A549 (cell line): ENCODE measurements around the gene SLC16A13. TPM values are rescaled to one million over a fixed set of nuclear protein-coding genes. Genes with fewer than 3 reads are reported as not detected.
A peak's percentile ranks its signal among the peaks of the same experiment; 100 is the strongest.
"Not testable (repeated sequence)": the region's sequence is repeated elsewhere in the genome, so short reads cannot be mapped to it uniquely, and the experiment has no call there.

Experiments
- ATAC-seq, 2 experiments: fragments of 200-7000 bp in 1 of 2; fragments of >200 bp in 1 of 2; cut with Nextera tagmentation in 1 of 2; cut with Tn5 transposase in 1 of 2; 3 replicates each; pipeline versions ENCODE4 v1.8.0 to v1.9.1; 2018 to 2020; ENCODE audit warnings: mild to moderate bottlenecking in 1 of 2, moderate library complexity in 1 of 2
- CTCF ChIA-PET: fragments of 300-600 bp; sonication (Branson Sonifier 250); formaldehyde crosslinking; extraction: SDS; loops from one replicate; lab custom pipeline; 2021; ENCODE audit warnings: antibody characterized with exemption, inconsistent platforms; lab: Yijun Ruan, JAX
- POLR2A ChIA-PET: fragments of 350-600 bp; formaldehyde crosslinking; extraction: SDS; loops from one replicate; lab custom pipeline; 2021; ENCODE audit warnings: antibody characterized with exemption, inconsistent platforms; lab: Yijun Ruan, JAX
- DNase-seq, 2 experiments: peaks; one replicate each; pipeline versions ENCODE4 v3.0.0 to v3.0.0-alpha.2; 2011 to 2016; ENCODE audit warnings: low read depth in 1 of 2, low spot score in 1 of 2
- FAIRE-seq: peaks from 2 replicates; lab custom pipeline; 2011; peaks lifted over from hg19 to GRCh38; lab: Jason Lieb, UNC
- H3K27ac ChIP-seq, 2 experiments: fragments of >200 bp; sonication (Bioruptor Twin); formaldehyde crosslinking; 3 replicates each; pipeline ENCODE4 v1.5.1; 2016 to 2017
- H3K4me1 ChIP-seq: fragments of >200 bp; sonication (Bioruptor Twin); formaldehyde crosslinking; 3 replicates; pipeline ENCODE4 v1.6.1; 2016
- H3K4me2 ChIP-seq: fragments of >200 bp; sonication (Bioruptor Twin); formaldehyde crosslinking; 3 replicates; pipeline ENCODE4 v1.6.1; 2016
- H3K4me3 ChIP-seq: fragments of >200 bp; sonication (Bioruptor Twin); formaldehyde crosslinking; 3 replicates; pipeline ENCODE4 v1.5.1; 2016
- H3K9me3 ChIP-seq: fragments of >200 bp; sonication (Bioruptor Twin); formaldehyde crosslinking; 3 replicates; pipeline ENCODE4 v1.6.1; 2016
- CEBPB ChIP-seq, 2 experiments: fragments of >200 bp in 1 of 2; sonication (Bioruptor Twin) in 1 of 2; formaldehyde crosslinking in 1 of 2; IDR thresholded peaks; 2 replicates each; pipeline ENCODE4 v1.6.1; 2012 to 2016
- JUN ChIP-seq, 2 experiments: fragments of >200 bp; sonication (Bioruptor Twin); formaldehyde crosslinking; IDR thresholded peaks; 2 replicates in 1 of 2; 3 replicates in 1 of 2; pipeline ENCODE4 v1.6.1; 2016 to 2017
- JUNB ChIP-seq: fragments of >200 bp; sonication (Bioruptor Twin); formaldehyde crosslinking; IDR thresholded peaks from 2 replicates; pipeline ENCODE4 v1.6.1; 2016
- MYC ChIP-seq: IDR thresholded peaks from 2 replicates; pipeline ENCODE4 v1.6.1; 2012; ENCODE audit warnings: mild to moderate bottlenecking, inconsistent platforms, low read length, improper control_type of control experiment, borderline replicate concordance
- NPAS2 ChIP-seq: fragments of 250-450 bp; sonication (Bioruptor Pico); IDR thresholded peaks from 2 replicates; pipeline ENCODE4 v1.8.0; 2022; ENCODE audit warnings: mild to moderate bottlenecking, moderate library complexity, borderline replicate concordance
- PBX3 ChIP-seq: IDR thresholded peaks from 2 replicates; pipeline ENCODE4 v1.6.1; 2012
- POLR2A ChIP-seq: IDR thresholded peaks from 2 replicates; pipeline ENCODE4 v1.6.1; 2012; ENCODE audit warnings: mild to moderate bottlenecking, low read length
- ZSCAN20 ChIP-seq: fragments of 250-450 bp; sonication (Bioruptor Pico); IDR thresholded peaks from 2 replicates; pipeline ENCODE4 v1.8.0; 2022; ENCODE audit warnings: mild to moderate bottlenecking, moderate library complexity
- WGBS: methylation state at CpG from one replicate; pipeline ENCODE4 v1.1.6; 2017; ENCODE audit errors: missing lambda C conversion rate; 5-methylcytosine and 5-hydroxymethylcytosine counted together
- polyA plus RNA-seq, 4 experiments: library from polyadenylated mRNA; depleted of rRNA in 3 of 4; stranded (reverse); fragments of >200 nt; fragmentation: RNase III in 1 of 4; extraction: RNeasy Plus Mini Kit Qiagen cat#74134 plus additional on column Dnase treatment in 1 of 4; gene quantifications; 2 replicates in 3 of 4; 3 replicates in 1 of 4; pipeline ENCODE4 v1.2.3, GENCODE V29; 2011 to 2017
- TF ChIP-seq, protein P1 (sequence below): IDR thresholded peaks from 2 replicates; pipeline ENCODE4 v1.6.1; 2012
- TF ChIP-seq, protein P2 (sequence below): fragments of 250-450 bp; sonication (Bioruptor Pico); IDR thresholded peaks from 2 replicates; pipeline ENCODE4 v1.5.0; 2020; ENCODE audit warnings: low read depth, mild to moderate bottlenecking, moderate library complexity
- TF ChIP-seq, protein P3 (sequence below): fragments of 200-600 bp; sonication (generic); IDR thresholded peaks from 2 replicates; pipeline ENCODE4 v1.6.1; 2016; ENCODE audit warnings: antibody characterized with exemption, mild to moderate bottlenecking, moderate library complexity

Gene SLC16A13
- polyA plus RNA-seq, 2 of the 4 experiments (the other 2 are of a cell fraction), result 8.0 to 10.9 TPM

DNA sequence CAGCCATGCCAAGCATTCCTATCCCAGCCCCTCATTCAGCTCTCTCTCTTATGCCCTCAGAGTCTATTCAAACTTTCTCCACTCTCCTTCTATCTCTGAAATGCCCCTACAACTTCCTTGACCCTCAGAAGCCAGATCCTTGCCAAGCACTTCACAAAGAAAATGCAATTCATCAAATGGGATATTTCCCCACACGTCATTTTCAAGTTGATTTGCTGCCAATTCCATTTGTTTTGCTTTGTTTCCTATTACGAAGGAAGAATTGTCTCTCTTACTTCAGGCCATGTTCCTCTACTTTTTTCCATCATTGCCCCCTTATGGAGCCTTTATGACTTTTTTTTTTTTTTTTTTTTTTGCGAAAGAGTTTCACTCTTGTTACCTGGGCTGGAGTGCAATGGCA, 49.1 kb upstream of the SLC16A13 start:
- TF ChIP-seq, protein P1, sequence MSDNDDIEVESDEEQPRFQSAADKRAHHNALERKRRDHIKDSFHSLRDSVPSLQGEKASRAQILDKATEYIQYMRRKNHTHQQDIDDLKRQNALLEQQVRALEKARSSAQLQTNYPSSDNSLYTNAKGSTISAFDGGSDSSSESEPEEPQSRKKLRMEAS, result no peak
- TF ChIP-seq, protein P2, sequence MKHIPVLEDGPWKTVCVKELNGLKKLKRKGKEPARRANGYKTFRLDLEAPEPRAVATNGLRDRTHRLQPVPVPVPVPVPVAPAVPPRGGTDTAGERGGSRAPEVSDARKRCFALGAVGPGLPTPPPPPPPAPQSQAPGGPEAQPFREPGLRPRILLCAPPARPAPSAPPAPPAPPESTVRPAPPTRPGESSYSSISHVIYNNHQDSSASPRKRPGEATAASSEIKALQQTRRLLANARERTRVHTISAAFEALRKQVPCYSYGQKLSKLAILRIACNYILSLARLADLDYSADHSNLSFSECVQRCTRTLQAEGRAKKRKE (CRISPR knock-in tag), result no peak
- TF ChIP-seq NPAS2 (CRISPR knock-in tag) (no peak), MYC (no peak), CEBPB (IDR thresholded peaks at IDR 0.05) (no peak), PBX3 (no peak), POLR2A (no peak)
- TF ChIP-seq, protein P3, sequence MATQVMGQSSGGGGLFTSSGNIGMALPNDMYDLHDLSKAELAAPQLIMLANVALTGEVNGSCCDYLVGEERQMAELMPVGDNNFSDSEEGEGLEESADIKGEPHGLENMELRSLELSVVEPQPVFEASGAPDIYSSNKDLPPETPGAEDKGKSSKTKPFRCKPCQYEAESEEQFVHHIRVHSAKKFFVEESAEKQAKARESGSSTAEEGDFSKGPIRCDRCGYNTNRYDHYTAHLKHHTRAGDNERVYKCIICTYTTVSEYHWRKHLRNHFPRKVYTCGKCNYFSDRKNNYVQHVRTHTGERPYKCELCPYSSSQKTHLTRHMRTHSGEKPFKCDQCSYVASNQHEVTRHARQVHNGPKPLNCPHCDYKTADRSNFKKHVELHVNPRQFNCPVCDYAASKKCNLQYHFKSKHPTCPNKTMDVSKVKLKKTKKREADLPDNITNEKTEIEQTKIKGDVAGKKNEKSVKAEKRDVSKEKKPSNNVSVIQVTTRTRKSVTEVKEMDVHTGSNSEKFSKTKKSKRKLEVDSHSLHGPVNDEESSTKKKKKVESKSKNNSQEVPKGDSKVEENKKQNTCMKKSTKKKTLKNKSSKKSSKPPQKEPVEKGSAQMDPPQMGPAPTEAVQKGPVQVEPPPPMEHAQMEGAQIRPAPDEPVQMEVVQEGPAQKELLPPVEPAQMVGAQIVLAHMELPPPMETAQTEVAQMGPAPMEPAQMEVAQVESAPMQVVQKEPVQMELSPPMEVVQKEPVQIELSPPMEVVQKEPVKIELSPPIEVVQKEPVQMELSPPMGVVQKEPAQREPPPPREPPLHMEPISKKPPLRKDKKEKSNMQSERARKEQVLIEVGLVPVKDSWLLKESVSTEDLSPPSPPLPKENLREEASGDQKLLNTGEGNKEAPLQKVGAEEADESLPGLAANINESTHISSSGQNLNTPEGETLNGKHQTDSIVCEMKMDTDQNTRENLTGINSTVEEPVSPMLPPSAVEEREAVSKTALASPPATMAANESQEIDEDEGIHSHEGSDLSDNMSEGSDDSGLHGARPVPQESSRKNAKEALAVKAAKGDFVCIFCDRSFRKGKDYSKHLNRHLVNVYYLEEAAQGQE, result no peak
- 70% methylated on average over 3 of the region's 3 CpGs for WGBS
- no peak for FAIRE-seq
- DNase-seq, result no peak
- H3K4me1 ChIP-seq, result no peaks in the 10 kb centered on the region
- POLR2A ChIA-PET, result no interaction called here
- H3K4me2 ChIP-seq, result no peak overlapping the region
- H3K4me3 ChIP-seq, result no peak overlapping the region
- no peaks in the 10 kb centered on the region for H3K9me3 ChIP-seq
- H3K27ac ChIP-seq, result no peak overlapping the region
- CTCF ChIA-PET, result interaction anchor here (0.6 to 2.0 kb wide), 11 partner anchors 9 to 518 kb away, joined by 3 to 12 read pairs (median 4); partner anchors contain the start of gene ALOX12
- ATAC-seq, result no peak

GRCh38 chr17:6989779-6990178, 46.0 kb upstream of the SLC16A13 start:
- CTCF ChIA-PET, result interaction anchor here (1.0 to 2.4 kb wide), 9 partner anchors 10 to 517 kb away, joined by 3 to 13 read pairs (median 6); no protein-coding TSS in a partner anchor
- H3K4me3 ChIP-seq, result no peak overlapping the region
- H3K4me1 ChIP-seq, result no peaks in the 10 kb centered on the region
- no peak for DNase-seq
- H3K4me2 ChIP-seq, result no peak overlapping the region
- WGBS, result 76% methylated on average over 2 of the region's 2 CpGs
- no peak overlapping the region for H3K27ac ChIP-seq
- TF ChIP-seq ZSCAN20 (CRISPR knock-in tag), result no peak
- TF ChIP-seq, all 56 proteins: peak for 0
- POLR2A ChIA-PET, result no interaction called here
- no peaks in the 10 kb centered on the region for H3K9me3 ChIP-seq
- ATAC-seq (no peak), FAIRE-seq (no peak)

DNA sequence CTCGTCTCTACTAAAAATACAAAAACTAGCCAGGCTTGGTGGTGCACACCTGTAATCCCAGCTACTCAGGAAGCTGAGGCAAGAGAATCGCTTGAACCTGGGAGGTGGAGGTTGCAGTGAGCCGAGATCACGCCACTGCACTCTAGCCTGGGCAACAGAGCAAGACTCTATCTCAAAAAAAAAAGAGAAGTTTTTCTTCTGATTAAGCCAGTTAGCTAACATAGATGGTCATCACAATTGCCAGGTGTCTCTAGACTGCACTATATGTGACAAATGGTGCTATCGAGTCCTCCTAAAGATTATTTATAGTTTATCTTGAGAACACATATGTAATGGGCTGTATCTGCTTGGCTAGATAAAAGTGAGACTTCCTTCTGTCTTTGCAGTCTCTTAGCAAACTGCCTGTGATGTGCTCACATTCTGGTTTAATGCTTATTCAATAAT, 42.2 kb upstream of the SLC16A13 start:
- 88% methylated on average over 5 of the region's 5 CpGs for WGBS
- H3K4me2 ChIP-seq, DNase-seq, ATAC-seq, H3K4me1 ChIP-seq, POLR2A ChIA-PET, H3K9me3 ChIP-seq, H3K4me3 ChIP-seq, FAIRE-seq, H3K27ac ChIP-seq: not testable (repeated sequence)
- CTCF ChIA-PET, result interaction anchor here (1.0 to 5.0 kb wide), 4 partner anchors 12 to 150 kb away, joined by 3 to 44 read pairs (median 14); no protein-coding TSS in a partner anchor

GRCh38 chr17:6994118-6994598, 41.7 kb upstream of the SLC16A13 start:
- DNase-seq (no peak), ATAC-seq (no peak), FAIRE-seq (no peak)
- H3K4me2 ChIP-seq, result no peak overlapping the region
- H3K4me1 ChIP-seq, result no peaks in the 10 kb centered on the region
- WGBS, result 91% methylated on average over 10 of the region's 10 CpGs
- H3K4me3 ChIP-seq, result no peak overlapping the region
- CTCF ChIA-PET, result interaction anchor here (1.2 to 5.0 kb wide), 5 partner anchors 11 to 151 kb away, joined by 3 to 44 read pairs (median 5); no protein-coding TSS in a partner anchor
- TF ChIP-seq JUN (IDR thresholded peaks at IDR 0.05), result 0 out of 5 replicates have a peak, but pooled peaks of 1 of the 2 experiments have one; percentile 35
- no peak for TF ChIP-seq JUNB
- no peak overlapping the region for H3K27ac ChIP-seq
- POLR2A ChIA-PET, result interaction anchor here (0.6 kb wide), 1 partner anchor 334 kb away, joined by 4 read pairs; no protein-coding TSS in a partner anchor
- no peaks in the 10 kb centered on the region for H3K9me3 ChIP-seq
